Kidney (tissue), 14 donors: ENCODE measurements around the gene ZNF106. TPM values are rescaled to one million over a fixed set of nuclear protein-coding genes. Genes with fewer than 3 reads are reported as not detected.

Source experiments
- DNase-seq, 5 donors: peaks; one replicate each; pipeline ENCODE4 v3.0.0-alpha.2; 2013 to 2020
- FAIRE-seq: peaks from 2 replicates; lab custom pipeline; 2012; peaks lifted over from hg19 to GRCh38; lab: Jason Lieb, UNC
- H3K27ac ChIP-seq, 2 donors: one replicate each; pipeline ENCODE4 v1.7.0; 2013; ENCODE audit warnings: low read depth in 2 of 2, low read length in 2 of 2, inconsistent platforms in 1 of 2
- H3K27me3 ChIP-seq: one replicate; pipeline ENCODE4 v1.7.1; 2013; ENCODE audit warnings: low read length, inconsistent platforms; ENCODE audit not compliant: control insufficient read depth, insufficient read depth
- H3K36me3 ChIP-seq, 3 donors: one replicate each; pipeline versions ENCODE4 v1.7.0 to v1.7.1; 2013; ENCODE audit warnings: low read length in 3 of 3, control low read depth in 1 of 3, inconsistent platforms in 1 of 3; ENCODE audit not compliant: insufficient read depth in 3 of 3, control insufficient read depth in 2 of 3
- H3K4me1 ChIP-seq, 3 donors: one replicate each; pipeline versions ENCODE4 v1.7.0 to v1.7.1; 2013; ENCODE audit warnings: low read length in 3 of 3, inconsistent platforms in 1 of 3, low read depth in 1 of 3; ENCODE audit not compliant: control insufficient read depth in 2 of 3, insufficient read depth in 2 of 3
- H3K4me3 ChIP-seq, 3 donors: one replicate each; pipeline versions ENCODE4 v1.7.0 to v1.8.1; 2013; ENCODE audit warnings: low read length in 3 of 3, control low read depth in 1 of 3, inconsistent platforms in 1 of 3
- H3K9ac ChIP-seq, 3 donors: one replicate each; pipeline versions ENCODE4 v1.7.0 to v1.7.1; 2013; ENCODE audit warnings: low read length in 3 of 3, control low read depth in 1 of 3, inconsistent platforms in 1 of 3
- H3K9me3 ChIP-seq, 3 donors: one replicate each; pipeline versions ENCODE4 v1.7.0 to v1.7.1; 2013; ENCODE audit warnings: low read length in 3 of 3, control low read depth in 1 of 3, inconsistent platforms in 1 of 3; ENCODE audit not compliant: control insufficient read depth in 2 of 3, insufficient read depth in 1 of 3
- CTCF ChIP-seq: IDR thresholded peaks from 3 replicates; pipeline ENCODE4 v1.5.1; 2012; ENCODE audit warnings: mild to moderate bottlenecking, moderate library complexity, borderline replicate concordance; ENCODE audit not compliant: insufficient read depth; ENCODE audit errors: extremely low read depth
- intact Hi-C: fragments of 100-400 bp; cut with DNase I; formaldehyde crosslinking; loops from one replicate; pipeline ENCODE4 v1.11.1; 2022
- polyA plus RNA-seq: library from polyadenylated mRNA; stranded (reverse); fragments of 350-450 nt; fragmentation: Illumina TruSeq; extraction: RNeasy Lipid Tissue Mini Kit (QIAGEN cat#74804); gene quantifications from one replicate; pipeline ENCODE4 v1.2.3, GENCODE V29; 2014; ENCODE audit warnings: low read depth, low replicate concordance; ENCODE audit not compliant: insufficient read depth
- total RNA-seq: library from RNA; stranded (reverse); fragmentation: NEBNext Ultra II Directional; extraction: Animal tissue kit (Norgen Biotek cat#: 25700); gene quantifications from one replicate; pipeline ENCODE4 v1.2.1, GENCODE V29; 2021
- donor health status: control.
- donor health status: control.
- donor health status: control.
- donor health status: control.
- donor health status: control.
- donor health status: DM: yes; HTN: yes; CAD: no.
- donor health status: Normal renal cell carcinoma (clear cell type).

Gene ZNF106
- total and polyA plus RNA-seq, 2 donors from 2014 or later, result 7.2 to 52.0 TPM

- intact Hi-C loops, result no loop called here
- Histone ChIP-seq H3K36me3 (peaks cover 0 to 2% (median 0%) of the 10 kb centered on the region in 3 donors), H3K9ac (no peak overlapping the region), H3K27ac (peak overlapping the region in 1 of 2 donors; percentile 28), H3K4me1 (no peaks in the 10 kb centered on the region), H3K9me3 (no peaks in the 10 kb centered on the region), H3K4me3 (no peak overlapping the region), H3K27me3 (no peaks in the 10 kb centered on the region)
- peak; percentile 42 for TF ChIP-seq CTCF
- DNase-seq, result peak in 3 of 5 donors; percentile 48 to 50 (median 50)
- no peak for FAIRE-seq
Measured at GRCh38 chr15:42385206-42385979, 105.5 kb downstream of the ZNF106 start.

- intact Hi-C loops, result no loop called here
- no peak overlapping the region for H3K9ac ChIP-seq
- DNase-seq (no peak), FAIRE-seq (no peak)
- TF ChIP-seq CTCF, result no peak
- H3K36me3 ChIP-seq, result peaks cover 0 to 2% (median 0%) of the 10 kb centered on the region in 3 donors
- H3K4me3 ChIP-seq, result no peak overlapping the region
- no peaks in the 10 kb centered on the region for H3K4me1 ChIP-seq
- no peak overlapping the region for H3K27ac ChIP-seq
- no peaks in the 10 kb centered on the region for H3K9me3 ChIP-seq
- no peaks in the 10 kb centered on the region for H3K27me3 ChIP-seq
Measured at GRCh38 chr15:42384597-42384996, 106.3 kb downstream of the ZNF106 start.

DNA sequence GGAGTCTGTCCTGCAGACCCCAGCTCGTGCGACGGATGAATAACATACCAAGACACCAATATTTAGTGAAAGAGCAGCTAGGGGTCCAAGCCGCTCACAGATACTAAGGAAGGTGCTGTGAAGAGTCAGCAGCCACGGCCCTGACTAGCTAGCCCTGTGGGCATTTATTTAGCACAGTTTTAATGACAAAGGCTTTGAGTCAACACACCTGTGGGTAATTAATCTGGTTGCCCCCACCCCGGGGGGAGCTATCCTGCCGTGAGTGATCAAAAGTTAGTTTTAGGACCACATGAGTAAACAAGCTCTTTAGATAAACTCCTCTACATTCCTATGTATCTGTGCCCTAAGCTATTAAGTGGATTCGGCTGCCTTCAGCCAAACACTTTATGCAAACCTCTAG lies 112.9 kb downstream of the ZNF106 start:
- Histone ChIP-seq H3K9me3 (peaks cover 0 to 7% (median 0%) of the 10 kb centered on the region in 3 donors), H3K27ac (no peak overlapping the region), H3K27me3 (no peaks in the 10 kb centered on the region), H3K9ac (no peak overlapping the region), H3K4me1 (no peaks in the 10 kb centered on the region), H3K36me3 (peaks cover 0 to 3% (median 0%) of the 10 kb centered on the region in 3 donors), H3K4me3 (no peak overlapping the region)
- no peak for FAIRE-seq
- no peak for DNase-seq
- no peak for TF ChIP-seq CTCF
- intact Hi-C loops, result no loop called here
